Measurements from ENCODE around the gene KATNB1.
A peak's percentile ranks its signal among the peaks of the same experiment; 100 is the strongest.
"Not testable (repeated sequence)": the region's sequence is repeated elsewhere in the genome, so short reads cannot be mapped to it uniquely, and the experiment has no call there.

KATNB1 gene

GRCh38 chr16:57727610-57728009 lies 8.0 kb upstream of the KATNB1 start:
- DNase-seq = no peak

GRCh38 chr16:57728336-57729181 lies 7.0 kb upstream of the KATNB1 start:
- DNase-seq = no peak

- no peak for DNase-seq
Measured at GRCh38 chr16:57729182-57729484, 6.4 kb upstream of the KATNB1 start.

GRCh38 chr16:57729852-57730251 lies 5.7 kb upstream of the KATNB1 start:
- DNase-seq = not testable (repeated sequence)

GRCh38 chr16:57730771-57731730 lies 4.5 kb upstream of the KATNB1 start:
- no peak for DNase-seq

GRCh38 chr16:57732037-57732436 lies 3.5 kb upstream of the KATNB1 start:
- no peak for DNase-seq

- no peak for DNase-seq
Measured at GRCh38 chr16:57732714-57733113, 2.9 kb upstream of the KATNB1 start.

- DNase-seq = no peak
Measured at GRCh38 chr16:57734308-57734924, 1.2 kb upstream of the KATNB1 start.

- DNase-seq = peak; percentile 96
Measured at GRCh38 chr16:57734925-57735754, 430 bp upstream of the KATNB1 start.

- peak; percentile 32 for DNase-seq
Measured at GRCh38 chr16:57736419-57737351, 1.1 kb downstream of the KATNB1 start.

- DNase-seq = no peak
Measured at GRCh38 chr16:57738844-57739243, 3.3 kb downstream of the KATNB1 start.

GRCh38 chr16:57739756-57740422 lies 4.3 kb downstream of the KATNB1 start:
- no peak for DNase-seq

GRCh38 chr16:57740423-57741071 lies 5.0 kb downstream of the KATNB1 start:
- DNase-seq = no peak

GRCh38 chr16:57741660-57742191 lies 6.2 kb downstream of the KATNB1 start:
- no peak for DNase-seq

- no peak for DNase-seq
Measured at GRCh38 chr16:57742543-57742942, 7.0 kb downstream of the KATNB1 start.

- DNase-seq = no peak
Measured at GRCh38 chr16:57743458-57743857, 7.9 kb downstream of the KATNB1 start.

- DNase-seq = no peak
Measured at GRCh38 chr16:57743886-57744641, 8.5 kb downstream of the KATNB1 start.

GRCh38 chr16:57744642-57744903 lies 9.0 kb downstream of the KATNB1 start:
- no peak for DNase-seq

- DNase-seq = no peak
Measured at GRCh38 chr16:57745768-57746167, 10.2 kb downstream of the KATNB1 start.
